ENCODE measurements around the gene SLC17A9. TPM values are rescaled to one million over a fixed set of nuclear protein-coding genes. Genes with fewer than 3 reads are reported as not detected.

Gene SLC17A9
- total and polyA plus RNA-seq, 12 donors, result 0.17 to 69.1 (median 2.9) TPM

GRCh38 chr20:62947532-62948300, 4.8 kb upstream of the SLC17A9 start:
- DNase-seq, result no peak
- Histone ChIP-seq H3K4me1 (replicated peaks in 1 of 2) (peaks cover 0 to 7% of the 10 kb centered on the region in 2 donors), H3K36me3 (replicated peaks in 1 of 2) (peaks cover 0 to 53% of the 10 kb centered on the region in 2 donors), H3K9me3 (replicated peaks in 1 of 3) (no peaks in the 10 kb centered on the region), H3K4me3 (no peak overlapping the region), H3K27ac (no peak overlapping the region), H3K27me3 (no peaks in the 10 kb centered on the region)
- TF ChIP-seq POLR2A (IDR thresholded peaks at IDR 0.05) (no peak), CTCF (IDR thresholded peaks at IDR 0.05) (no peak)
- intact Hi-C loops (cut with DNase I), result no loop called here
- 94 to 96% (median 95%) methylated on average over 17 of the region's 17 CpGs for WGBS, 4 donors

- whole genome bisulfite sequencing, 4 donors, result 92 to 98% (median 95%) methylated on average over 6 of the region's 6 CpGs
- peaks cover 9 to 22% of the 10 kb centered on the region in 2 donors for H3K4me1 ChIP-seq (replicated peaks in 1 of 2)
- no peak overlapping the region for H3K27ac ChIP-seq
- no peak overlapping the region for H3K4me3 ChIP-seq
- H3K27me3 ChIP-seq, result no peaks in the 10 kb centered on the region
- TF ChIP-seq POLR2A (IDR thresholded peaks at IDR 0.05), result no peak
- no peak for TF ChIP-seq CTCF (IDR thresholded peaks at IDR 0.05)
- H3K9me3 ChIP-seq (replicated peaks in 1 of 3), result no peaks in the 10 kb centered on the region
- intact Hi-C loops (cut with DNase I), result no loop called here
- no peak for DNase-seq
- peaks cover 0 to 39% of the 10 kb centered on the region in 2 donors for H3K36me3 ChIP-seq (replicated peaks in 1 of 2)
Observed at GRCh38 chr20:62949153-62949821, 3.2 kb upstream of the SLC17A9 start.

- intact Hi-C loops (cut with DNase I), result no loop called here
- H3K9me3 ChIP-seq (replicated peaks in 1 of 3), result no peaks in the 10 kb centered on the region
- peaks cover 0 to 32% of the 10 kb centered on the region in 2 donors for H3K36me3 ChIP-seq (replicated peaks in 1 of 2)
- H3K4me3 ChIP-seq, result no peak overlapping the region
- H3K27ac ChIP-seq, result no peak overlapping the region
- no peaks in the 10 kb centered on the region for H3K27me3 ChIP-seq
- TF ChIP-seq CTCF (IDR thresholded peaks at IDR 0.05), result no peak
- no peak for TF ChIP-seq POLR2A (IDR thresholded peaks at IDR 0.05)
- 93 to 97% (median 95%) methylated on average over 11 to 12 of the region's 12 CpGs for WGBS, 4 donors
- DNase-seq, result no peak
- H3K4me1 ChIP-seq (replicated peaks in 1 of 2), result peaks cover 9 to 26% of the 10 kb centered on the region in 2 donors
Observed at GRCh38 chr20:62949962-62950361, 2.5 kb upstream of the SLC17A9 start.

GRCh38 chr20:62950741-62951140, 1.8 kb upstream of the SLC17A9 start:
- H3K4me1 ChIP-seq (replicated peaks in 1 of 2), result peaks cover 9 to 26% of the 10 kb centered on the region in 2 donors
- no peak overlapping the region for H3K4me3 ChIP-seq
- H3K27ac ChIP-seq, result no peak overlapping the region
- no peaks in the 10 kb centered on the region for H3K9me3 ChIP-seq (replicated peaks in 1 of 3)
- no peak for DNase-seq
- 89 to 96% (median 92%) methylated on average over 8 of the region's 8 CpGs for WGBS, 4 donors
- no peak for TF ChIP-seq CTCF (IDR thresholded peaks at IDR 0.05)
- TF ChIP-seq POLR2A (IDR thresholded peaks at IDR 0.05), result no peak
- peaks cover 0 to 25% of the 10 kb centered on the region in 2 donors for H3K36me3 ChIP-seq (replicated peaks in 1 of 2)
- intact Hi-C loops (cut with DNase I), result no loop called here
- H3K27me3 ChIP-seq, result no peaks in the 10 kb centered on the region

All from adrenal gland (tissue), 12 donors.